PFSK-1 (cell line): ENCODE results near the gene SEZ6.

Experiments
- FOXP2 ChIP-seq: optimal IDR thresholded peaks from 2 replicates; pipeline ENCODE3; 2011; ENCODE audit warnings: borderline replicate concordance, control low read depth, inconsistent platforms; ENCODE audit not compliant: insufficient read depth; ENCODE audit errors: extremely low read length, extremely low read depth
- POLR2AphosphoS5 ChIP-seq: IDR thresholded peaks from 2 replicates; pipeline ENCODE4 v1.6.1; 2012; ENCODE audit warnings: low read depth, mild to moderate bottlenecking, control low read depth, low read length, moderate library complexity
- REST ChIP-seq, 2 experiments: IDR thresholded peaks; 2 replicates each; pipeline versions ENCODE4 v1.6.1 to v1.8.0; 2011 to 2012; ENCODE audit warnings: low read depth in 2 of 2, low read length in 2 of 2, control low read depth in 1 of 2, inconsistent platforms in 1 of 2, mild to moderate bottlenecking in 1 of 2, moderate library complexity in 1 of 2; ENCODE audit not compliant: insufficient read depth in 1 of 2
- SIN3A ChIP-seq: IDR thresholded peaks from 2 replicates; pipeline ENCODE4 v1.6.1; 2012; ENCODE audit warnings: mild to moderate bottlenecking, low read length, moderate library complexity, borderline replicate concordance; ENCODE audit not compliant: insufficient read depth
- TAF1 ChIP-seq: IDR thresholded peaks from 2 replicates; pipeline ENCODE4 v1.6.1; 2012; ENCODE audit warnings: low read length, control low read depth, borderline replicate concordance; ENCODE audit not compliant: insufficient read depth

The SEZ6 gene

GRCh38 chr17:28954886-28955285, 50.9 kb downstream of the SEZ6 start:
- TF ChIP-seq POLR2AphosphoS5 = no peak
- no peak for TF ChIP-seq REST (IDR thresholded peaks at IDR 0.05; ENCODE audit: insufficient read depth in 1 of 2, low read depth in 2 of 2, low read length in 2 of 2)
- no peak for TF ChIP-seq TAF1
- TF ChIP-seq FOXP2 = no peak
- no peak for TF ChIP-seq SIN3A

- no peak for TF ChIP-seq POLR2AphosphoS5
- TF ChIP-seq SIN3A = no peak
- no peak for TF ChIP-seq TAF1
- TF ChIP-seq FOXP2 = no peak
- peak; percentile 79 to 91 for TF ChIP-seq REST (IDR thresholded peaks at IDR 0.05; ENCODE audit: insufficient read depth in 1 of 2, low read depth in 2 of 2, low read length in 2 of 2)
Observed at GRCh38 chr17:28953444-28954118, 52.3 kb downstream of the SEZ6 start.

GRCh38 chr17:28951991-28952975, 53.5 kb downstream of the SEZ6 start:
- TF ChIP-seq FOXP2 = peak; percentile 79
- peak; percentile 8; the same call in 1 of the 2 replicates for TF ChIP-seq TAF1
- peak; percentile 81 for TF ChIP-seq POLR2AphosphoS5
- TF ChIP-seq SIN3A = peak; percentile 93
- no peak for TF ChIP-seq REST (IDR thresholded peaks at IDR 0.05; ENCODE audit: insufficient read depth in 1 of 2, low read depth in 2 of 2, low read length in 2 of 2)

GRCh38 chr17:28951428-28951990, 54.3 kb downstream of the SEZ6 start, which contains the start of gene PHF12:
Gene PHF12, minus strand, starts transcription at chr17:28951518. Its CDS starts 558 bp downstream, at chr17:28950960.
- peak; percentile 85 for TF ChIP-seq POLR2AphosphoS5
- TF ChIP-seq FOXP2 = peak; percentile 50
- no peak for TF ChIP-seq REST (IDR thresholded peaks at IDR 0.05; ENCODE audit: insufficient read depth in 1 of 2, low read depth in 2 of 2, low read length in 2 of 2)
- peak; percentile 79; the same call in 1 of the 2 replicates for TF ChIP-seq TAF1
- TF ChIP-seq SIN3A = no peak
